Measurements from ENCODE around the gene STK24.

STK24 gene

GRCh38 chr13:98490195-98490836 lies 86.6 kb downstream of the STK24 start:
- no peak for DNase-seq (ENCODE audit: low read depth in 2 of 2)

GRCh38 chr13:98489446-98490194 lies 87.3 kb downstream of the STK24 start:
- DNase-seq (ENCODE audit: low read depth in 2 of 2): no peak

- no peak for DNase-seq (ENCODE audit: low read depth in 2 of 2)
Observed at GRCh38 chr13:98488736-98489135, 88.2 kb downstream of the STK24 start.

GRCh38 chr13:98487522-98487921 lies 89.4 kb downstream of the STK24 start:
- DNase-seq (ENCODE audit: low read depth in 2 of 2): no peak

GRCh38 chr13:98487016-98487415 lies 89.9 kb downstream of the STK24 start:
- DNase-seq (ENCODE audit: low read depth in 2 of 2): no peak

GRCh38 chr13:98486412-98486811 lies 90.5 kb downstream of the STK24 start:
- no peak for DNase-seq (ENCODE audit: low read depth in 2 of 2)

GRCh38 chr13:98485561-98485960 lies 91.3 kb downstream of the STK24 start:
- no peak for DNase-seq (ENCODE audit: low read depth in 2 of 2)

GRCh38 chr13:98484289-98485219 lies 92.4 kb downstream of the STK24 start:
- peak; percentile 32 to 46 for DNase-seq (ENCODE audit: low read depth in 2 of 2)

GRCh38 chr13:98483601-98484288 lies 93.2 kb downstream of the STK24 start:
- no peak for DNase-seq (ENCODE audit: low read depth in 2 of 2)

GRCh38 chr13:98482476-98483444 lies 94.1 kb downstream of the STK24 start:
- no peak for DNase-seq (ENCODE audit: low read depth in 2 of 2)

GRCh38 chr13:98480915-98481877 lies 95.7 kb downstream of the STK24 start:
- DNase-seq (ENCODE audit: low read depth in 2 of 2): no peak

GRCh38 chr13:98479496-98480003 lies 97.4 kb downstream of the STK24 start:
- no peak for DNase-seq (ENCODE audit: low read depth in 2 of 2)

GRCh38 chr13:98478189-98479129 lies 98.4 kb downstream of the STK24 start:
- no peak for DNase-seq (ENCODE audit: low read depth in 2 of 2)

GRCh38 chr13:98476538-98476966 lies 100.4 kb downstream of the STK24 start:
- peak; percentile 67 to 80 for DNase-seq (ENCODE audit: low read depth in 2 of 2)

GRCh38 chr13:98476106-98476505 lies 100.8 kb downstream of the STK24 start:
- peak; percentile 26 to 45 for DNase-seq (ENCODE audit: low read depth in 2 of 2)

- no peak for DNase-seq (ENCODE audit: low read depth in 2 of 2)
Observed at GRCh38 chr13:98475522-98475921, 101.4 kb downstream of the STK24 start.

- DNase-seq (ENCODE audit: low read depth in 2 of 2): no peak
Observed at GRCh38 chr13:98474761-98475160, 102.1 kb downstream of the STK24 start.

- DNase-seq (ENCODE audit: low read depth in 2 of 2): no peak
Observed at GRCh38 chr13:98474292-98474691, 102.6 kb downstream of the STK24 start.
